HL-60 (cell line): ENCODE results near the gene KLF2.

Experiments
- CTCF ChIP-seq: IDR thresholded peaks from one replicate; pipeline ENCODE4 v1.5.1; 2011; ENCODE audit warnings: low read length, control low read depth, inconsistent platforms; ENCODE audit not compliant: insufficient read depth
- GABPA ChIP-seq: IDR thresholded peaks from 2 replicates; pipeline ENCODE4 v1.6.1; 2012; ENCODE audit warnings: low read depth

- no peak for TF ChIP-seq GABPA
- no peak for TF ChIP-seq CTCF
Measured at GRCh38 chr19:16369306-16369663, 44.7 kb downstream of the KLF2 start.
